NT2/D1 (cell line): ENCODE data around the gene SLC9B2.
"Not testable (repeated sequence)": the region's sequence is repeated elsewhere in the genome, so short reads cannot be mapped to it uniquely, and the experiment has no call there.

ENCODE experiments used
- DNase-seq: peaks from one replicate; pipeline ENCODE4 v3.0.0-alpha.2; 2011; ENCODE audit warnings: low read depth, low spot score
- H3K27me3 ChIP-seq: 2 replicates; pipeline ENCODE4 v1.6.0; 2011; ENCODE audit warnings: mild to moderate bottlenecking; ENCODE audit not compliant: insufficient read length, insufficient read depth
- H3K36me3 ChIP-seq: 2 replicates; pipeline ENCODE4 v1.6.1; 2011; ENCODE audit warnings: mild to moderate bottlenecking, low read length, mixed read lengths; ENCODE audit not compliant: insufficient read depth, insufficient read length
- H3K4me1 ChIP-seq: 2 replicates; pipeline ENCODE4 v1.5.1; 2011; ENCODE audit not compliant: insufficient read depth, insufficient read length
- H3K4me3 ChIP-seq: 2 replicates; pipeline ENCODE4 v1.5.1; 2011; ENCODE audit warnings: low read depth; ENCODE audit not compliant: insufficient read length
- H3K9ac ChIP-seq: 2 replicates; pipeline ENCODE4 v1.6.0; 2011; ENCODE audit warnings: low read depth; ENCODE audit not compliant: insufficient read length
- H3K9me3 ChIP-seq: 2 replicates; pipeline ENCODE4 v1.5.1; 2011; ENCODE audit warnings: mild to moderate bottlenecking, low read length; ENCODE audit not compliant: insufficient read depth
- SUZ12 ChIP-seq: IDR thresholded peaks from 2 replicates; pipeline ENCODE4 v1.6.1; 2011; ENCODE audit not compliant: insufficient read length, insufficient read depth; ENCODE audit errors: extremely low read depth
- YY1 ChIP-seq: IDR thresholded peaks from 2 replicates; pipeline ENCODE4 v1.6.1; 2011; ENCODE audit not compliant: insufficient read length, insufficient read depth
- ZNF274 ChIP-seq: IDR thresholded peaks from 2 replicates; pipeline ENCODE4 v1.6.1; 2011; ENCODE audit warnings: mild to moderate bottlenecking, low read depth, low read length

Gene SLC9B2

DNA sequence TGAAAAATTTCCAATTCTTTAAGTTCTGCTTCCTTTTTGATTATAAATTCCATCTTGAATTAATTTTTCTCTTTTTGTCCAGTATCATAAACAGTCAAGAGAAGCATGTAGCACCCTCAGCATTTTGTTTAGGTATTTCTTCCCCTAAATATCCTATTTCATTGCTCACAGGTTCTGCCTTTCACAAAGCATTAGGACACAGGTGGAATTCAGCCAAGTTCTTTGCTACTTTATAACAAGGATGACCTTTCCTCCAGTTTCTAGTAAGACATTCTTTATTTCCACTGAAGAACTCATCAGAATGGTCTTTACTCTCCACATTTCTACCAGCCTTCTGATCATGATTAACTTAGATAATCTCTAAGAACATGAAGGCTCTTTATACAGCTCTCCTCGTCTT, 64.5 kb downstream of the SLC9B2 start:
- H3K36me3 ChIP-seq, result no peaks in the 10 kb centered on the region
- H3K4me3 ChIP-seq, result no peak overlapping the region
- no peaks in the 10 kb centered on the region for H3K4me1 ChIP-seq
- DNase-seq, result no peak
- H3K9me3 ChIP-seq, result no peaks in the 10 kb centered on the region
- H3K9ac ChIP-seq, result no peak overlapping the region
- no peak for TF ChIP-seq YY1
- H3K27me3 ChIP-seq, result no peaks in the 10 kb centered on the region

DNA sequence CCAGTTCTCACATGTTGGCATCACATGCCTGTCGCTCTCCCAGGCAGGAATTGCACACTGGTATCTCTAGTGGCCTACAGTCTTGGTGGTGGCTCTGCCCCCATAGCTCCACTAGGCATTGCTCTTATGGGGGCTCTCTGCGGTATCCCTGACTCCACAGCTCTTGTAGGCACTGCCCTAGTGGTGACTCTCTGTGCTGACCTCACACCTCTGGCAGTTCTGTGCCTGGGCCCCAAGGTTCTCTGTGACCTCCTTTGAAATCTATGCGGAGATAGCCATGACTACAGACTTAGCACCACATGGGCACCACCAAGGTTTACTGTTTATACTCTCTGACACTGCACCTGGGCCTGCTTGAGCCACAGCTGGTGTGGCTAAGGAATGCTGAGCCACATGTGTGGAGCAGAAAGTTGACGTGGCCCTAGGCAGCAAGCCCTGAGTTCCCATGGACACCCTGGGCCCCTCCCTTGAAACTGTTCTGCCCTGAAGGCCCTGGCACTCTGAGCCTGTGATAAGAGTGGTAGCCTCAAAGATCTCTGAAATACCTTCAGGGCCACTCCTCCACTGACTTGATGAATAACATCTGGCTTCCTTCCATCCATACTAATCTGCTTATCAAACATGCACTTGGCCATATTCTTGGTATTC, 65.1 kb downstream of the SLC9B2 start:
- H3K4me3 ChIP-seq, result no peak overlapping the region
- H3K9me3 ChIP-seq, result no peaks in the 10 kb centered on the region
- H3K4me1 ChIP-seq, result no peaks in the 10 kb centered on the region
- no peaks in the 10 kb centered on the region for H3K36me3 ChIP-seq
- TF ChIP-seq ZNF274, result no peak
- no peak for TF ChIP-seq YY1
- no peak for TF ChIP-seq SUZ12
- no peaks in the 10 kb centered on the region for H3K27me3 ChIP-seq
- no peak for DNase-seq
- no peak overlapping the region for H3K9ac ChIP-seq

DNA sequence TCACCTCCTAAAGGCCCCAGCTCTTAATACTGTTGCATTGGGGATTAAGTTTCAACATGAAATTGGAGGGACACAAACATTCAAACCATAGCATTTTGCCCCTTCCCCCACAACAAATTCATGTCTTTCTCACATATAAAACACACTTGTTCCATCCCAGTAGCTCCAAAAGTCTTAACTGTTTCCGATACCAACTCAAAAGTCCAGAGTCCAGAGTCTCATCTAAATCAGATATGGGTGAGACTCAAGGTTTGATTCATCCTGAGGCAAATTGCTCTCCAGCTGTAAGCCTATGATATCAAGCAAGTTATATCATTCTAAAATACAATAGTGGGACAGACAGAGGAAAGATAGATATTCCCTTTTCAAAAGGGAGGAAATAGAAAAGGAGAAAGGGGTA, 65.8 kb downstream of the SLC9B2 start:
- Histone ChIP-seq H3K27me3 (no peaks in the 10 kb centered on the region), H3K36me3 (no peaks in the 10 kb centered on the region), H3K4me1 (no peaks in the 10 kb centered on the region), H3K4me3 (no peak overlapping the region), H3K9me3 (no peaks in the 10 kb centered on the region), H3K9ac (no peak overlapping the region)
- no peak for DNase-seq
- no peak for TF ChIP-seq ZNF274
- no peak for TF ChIP-seq SUZ12
- TF ChIP-seq YY1, result no peak

DNA sequence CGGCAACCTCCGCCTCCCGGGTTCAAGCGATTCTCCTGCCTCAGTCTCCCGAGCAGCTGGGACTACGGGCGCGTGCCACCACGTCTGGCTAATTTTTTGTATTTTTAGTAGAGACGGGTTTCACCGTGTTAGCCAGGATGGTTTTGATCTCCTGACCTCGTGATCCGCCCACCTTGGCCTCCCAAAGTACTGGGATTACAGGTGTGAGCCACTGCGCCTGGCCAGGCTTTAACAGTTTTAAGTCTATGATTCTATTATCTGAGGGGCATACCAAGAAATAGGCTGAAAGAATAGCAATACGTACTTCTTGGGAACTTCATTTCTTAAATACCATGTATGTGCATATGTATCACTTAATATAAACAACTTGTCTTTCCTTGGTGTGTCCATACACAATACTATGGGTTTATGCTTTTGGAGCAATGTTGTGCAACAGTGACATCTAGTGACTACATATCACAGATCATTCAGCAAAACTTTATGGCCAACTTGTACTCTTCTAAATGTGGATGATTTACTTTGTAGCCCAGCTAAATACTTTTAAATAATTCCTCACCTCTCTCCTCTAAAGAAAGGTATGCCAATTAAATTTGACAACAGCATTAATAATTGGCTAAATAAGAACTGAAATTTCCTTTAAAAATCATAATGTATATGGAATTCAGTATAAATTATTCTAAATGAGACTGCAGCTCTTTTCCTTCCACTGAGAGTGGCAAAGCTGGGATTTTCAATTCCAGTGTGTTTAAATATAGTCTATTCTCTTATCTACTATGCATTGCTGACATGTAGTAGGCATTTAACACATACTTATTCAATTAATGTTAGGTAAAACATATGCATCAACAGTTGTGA, 67.5 kb downstream of the SLC9B2 start:
- Histone ChIP-seq H3K9me3 (no peaks in the 10 kb centered on the region), H3K4me1 (no peaks in the 10 kb centered on the region), H3K36me3 (no peaks in the 10 kb centered on the region), H3K9ac (no peak overlapping the region), H3K4me3 (no peak overlapping the region), H3K27me3 (no peaks in the 10 kb centered on the region)
- DNase-seq, result peak; percentile 42
- no peak for TF ChIP-seq SUZ12
- TF ChIP-seq ZNF274, result no peak
- TF ChIP-seq YY1, result no peak

DNA sequence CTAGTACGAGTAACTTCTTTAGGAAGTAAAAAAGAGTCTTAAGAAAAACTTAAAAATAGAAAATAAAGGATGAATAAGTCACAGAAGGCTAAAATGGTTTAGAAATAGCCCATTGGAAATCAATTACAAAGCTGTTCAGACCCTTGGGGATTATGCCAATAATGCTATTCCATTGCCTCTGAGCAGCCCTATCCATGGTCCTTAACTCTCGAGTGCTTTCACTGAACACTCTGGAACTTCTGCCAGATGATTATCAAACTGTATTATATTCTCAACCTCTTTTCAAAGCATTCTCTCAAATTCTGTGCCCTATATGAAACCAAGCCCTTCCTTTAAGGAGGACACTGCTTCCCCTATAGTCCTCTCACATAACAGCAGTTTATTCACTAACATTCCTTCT, 74.0 kb downstream of the SLC9B2 start:
- Histone ChIP-seq H3K4me1 (no peaks in the 10 kb centered on the region), H3K36me3 (no peaks in the 10 kb centered on the region), H3K9me3 (no peaks in the 10 kb centered on the region; the same call in 1 of the 2 replicates), H3K27me3 (no peaks in the 10 kb centered on the region), H3K4me3 (no peak overlapping the region), H3K9ac (no peak overlapping the region)
- TF ChIP-seq ZNF274, result no peak
- TF ChIP-seq YY1, result no peak
- no peak for TF ChIP-seq SUZ12
- no peak for DNase-seq

DNA sequence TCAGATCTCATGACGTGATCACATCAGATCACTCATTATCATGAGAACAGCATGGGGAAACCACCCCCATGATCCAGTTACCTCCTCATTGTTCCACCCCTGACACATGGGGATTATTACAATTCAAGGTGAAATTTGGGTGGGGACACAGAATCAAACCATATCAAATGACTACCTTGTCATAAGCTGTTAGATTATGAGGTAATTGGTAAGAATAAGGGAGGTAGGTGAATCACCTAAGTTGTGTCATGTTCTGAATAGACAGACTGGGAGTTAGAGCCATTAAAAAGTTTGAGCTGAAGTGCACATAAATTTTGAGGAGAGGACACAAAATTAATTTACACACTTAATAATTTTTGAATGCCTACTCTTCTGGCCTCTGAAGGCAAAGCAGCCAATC, 81.8 kb downstream of the SLC9B2 start:
- Histone ChIP-seq H3K36me3 (no peaks in the 10 kb centered on the region), H3K4me1 (no peaks in the 10 kb centered on the region), H3K9ac (no peak overlapping the region), H3K4me3 (no peak overlapping the region), H3K9me3 (peaks cover 17% of the 10 kb centered on the region), H3K27me3 (no peaks in the 10 kb centered on the region)
- DNase-seq, result no peak
- TF ChIP-seq ZNF274 (no peak), YY1 (no peak), SUZ12 (no peak)

DNA sequence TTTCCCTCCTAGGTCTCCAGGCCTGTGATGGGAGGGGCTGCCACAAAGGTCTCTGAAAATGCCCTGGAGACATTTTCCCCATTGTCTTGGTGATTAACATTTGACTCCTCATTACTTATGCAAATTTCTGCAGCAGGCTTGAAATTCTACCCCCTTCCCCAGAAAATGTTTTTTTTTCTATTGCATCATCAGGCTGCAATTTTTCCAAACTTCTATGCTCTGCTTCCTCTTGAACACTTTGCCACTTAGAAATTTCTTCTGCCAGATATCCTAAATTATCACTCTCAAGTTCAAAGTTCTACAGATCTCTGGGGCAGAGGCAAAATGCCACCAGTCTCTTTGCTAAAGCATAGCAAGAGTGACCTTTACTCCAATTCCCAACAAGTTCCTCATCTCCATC, 82.6 kb downstream of the SLC9B2 start:
- H3K9me3 ChIP-seq, result peaks cover 17% of the 10 kb centered on the region
- H3K4me3 ChIP-seq, H3K9ac ChIP-seq, H3K36me3 ChIP-seq, H3K4me1 ChIP-seq, H3K27me3 ChIP-seq: not testable (repeated sequence)
- DNase-seq, result peak; percentile 1
